HCT116 (cell line): Measurements from ENCODE around the gene FLNA. TPM values are rescaled to one million over a fixed set of nuclear protein-coding genes. Genes with fewer than 3 reads are reported as not detected.

Experiments
- ATAC-seq: fragments of 200-7000 bp; cut with Tn5 transposase; 2 replicates; pipeline ENCODE4 v1.9.1; 2020; ENCODE audit warnings: mild to moderate bottlenecking, moderate library complexity
- BruUV-seq: library from RNA; stranded (reverse); fragments of 400-500 nt; replicated peaks from 2 replicates; lab custom pipeline; 2021; lab: Mats Ljungman, UMichigan
- CTCF ChIA-PET: fragments of 300-600 bp; sonication (Branson Sonifier 250); formaldehyde crosslinking; loops from one replicate; lab custom pipeline; 2021; ENCODE audit warnings: antibody characterized with exemption; lab: Charles Lee
- POLR2A ChIA-PET: fragments of 300-600, 350-600 bp; sonication (Branson Sonifier 250); formaldehyde crosslinking; loops from one replicate; lab custom pipeline; 2021; ENCODE audit warnings: antibody characterized with exemption; lab: Charles Lee
- RAD21 ChIA-PET, 2 experiments: fragments of 300-600 bp; sonication (Branson Sonifier 250); formaldehyde crosslinking; loops; one replicate each; lab custom pipeline; 2023; ENCODE audit warnings: low total read pairs in 2 of 2; ENCODE audit not compliant: uncharacterized antibody in 2 of 2, unreplicated experiment in 2 of 2, low non-redundant PET in 1 of 2; lab: Charles Lee
- DNase-seq: peaks from one replicate; pipeline ENCODE4 v3.0.0-alpha.2; 2010; ENCODE audit warnings: low read depth, low spot score
- H2AFZ ChIP-seq: fragments of 200-600 bp; shearing (Covaris generic), sonication (generic); 2 replicates; pipeline ENCODE4 v1.6.1; 2017; ENCODE audit warnings: low read depth, mixed run types, mixed read lengths, antibody characterized with exemption, low read length; ENCODE audit not compliant: poor library complexity, severe bottlenecking
- H3K27ac ChIP-seq: 2 replicates; pipeline ENCODE4 v1.5.1; 2012; ENCODE audit warnings: low read depth, low read length
- H3K27me3 ChIP-seq: fragments of 200-600 bp; sonication (generic); 2 replicates; pipeline ENCODE4 v1.6.1; 2016; ENCODE audit warnings: mixed run types, low read length, mixed read lengths; ENCODE audit not compliant: insufficient read depth
- H3K36me3 ChIP-seq, 2 experiments: fragments of 200-500 bp in 1 of 2; fragments of 200-600 bp in 1 of 2; sonication (Bioruptor generic) in 1 of 2; sonication (generic) in 1 of 2; 2 replicates each; pipeline versions ENCODE4 v1.5.1 to v1.6.1; 2014 to 2016; ENCODE audit warnings: low read length in 2 of 2, inconsistent platforms in 1 of 2, mixed read lengths in 1 of 2, mixed run types in 1 of 2; ENCODE audit not compliant: insufficient read depth in 2 of 2, control insufficient read depth in 1 of 2
- H3K4me1 ChIP-seq, 2 experiments: fragments of 200-600 bp in 1 of 2; sonication (generic) in 1 of 2; 2 replicates each; pipeline versions ENCODE4 v1.5.1 to v1.6.1; 2012 to 2017; ENCODE audit warnings: low read length in 2 of 2, inconsistent platforms in 1 of 2, mild to moderate bottlenecking in 1 of 2, mixed read lengths in 1 of 2, mixed run types in 1 of 2, moderate library complexity in 1 of 2; ENCODE audit not compliant: insufficient read depth in 2 of 2, control insufficient read depth in 1 of 2
- H3K4me2 ChIP-seq: fragments of 200-600 bp; sonication (generic); 2 replicates; pipeline ENCODE4 v1.6.1; 2017; ENCODE audit warnings: mixed run types, low read length, mixed read lengths
- H3K4me3 ChIP-seq, 2 experiments: fragments of 200-600 bp in 1 of 2; sonication (generic) in 1 of 2; replicated peaks in 1 of 2; 2 replicates each; pipeline ENCODE4 v1.5.1; 2011 to 2016; ENCODE audit warnings: low read length in 2 of 2, control low read depth in 1 of 2, low read depth in 1 of 2, mild to moderate bottlenecking in 1 of 2, mixed read lengths in 1 of 2, mixed run types in 1 of 2
- H3K79me2 ChIP-seq: fragments of 200-600 bp; sonication (generic); 2 replicates; pipeline ENCODE4 v1.6.1; 2017; ENCODE audit warnings: mild to moderate bottlenecking, mixed run types, low read length, moderate library complexity, mixed read lengths; ENCODE audit not compliant: insufficient read depth
- H3K9ac ChIP-seq: fragments of 200-600 bp; sonication (generic); 2 replicates; pipeline ENCODE4 v1.6.1; 2016; ENCODE audit warnings: low read length, mixed read lengths
- H3K9me2 ChIP-seq: fragments of 200-600 bp; sonication (generic), shearing (Covaris generic); 2 replicates; pipeline ENCODE4 v1.6.1; 2017; ENCODE audit warnings: mixed run types, mild to moderate bottlenecking, moderate library complexity; ENCODE audit not compliant: insufficient read depth
- H3K9me3 ChIP-seq, 2 experiments: fragments of 200-500 bp in 1 of 2; fragments of 200-600 bp in 1 of 2; sonication (Bioruptor generic) in 1 of 2; sonication (generic) in 1 of 2; 2 replicates each; pipeline ENCODE4 v1.6.1; 2014 to 2017; ENCODE audit warnings: low read length in 2 of 2, mixed read lengths in 2 of 2, inconsistent platforms in 1 of 2, low read depth in 1 of 2, mild to moderate bottlenecking in 1 of 2, mixed run types in 1 of 2, moderate library complexity in 1 of 2; ENCODE audit not compliant: control insufficient read depth in 1 of 2, insufficient read depth in 1 of 2
- H4K20me1 ChIP-seq: fragments of 200-600 bp; sonication (generic), shearing (Covaris generic); 2 replicates; pipeline ENCODE4 v1.6.1; 2017; ENCODE audit warnings: mixed run types, mild to moderate bottlenecking, moderate library complexity; ENCODE audit not compliant: insufficient read depth
- EGR1 ChIP-seq: IDR thresholded peaks from 2 replicates; pipeline ENCODE4 v1.6.1; 2012; ENCODE audit warnings: low read depth
- ELF1 ChIP-seq: IDR thresholded peaks from 2 replicates; pipeline ENCODE4 v1.6.1; 2012; ENCODE audit warnings: low read depth, borderline replicate concordance
- EZH2 ChIP-seq: fragments of 200-600 bp; sonication (generic); IDR thresholded peaks from 2 replicates; pipeline ENCODE4 v1.6.1; 2017; ENCODE audit warnings: antibody characterized with exemption, mixed run types
- EZH2phosphoT487 ChIP-seq: fragments of 200-600 bp; IDR thresholded peaks from 2 replicates; pipeline ENCODE4 v1.6.1; 2018; ENCODE audit warnings: antibody characterized with exemption, borderline replicate concordance
- FOSL1 ChIP-seq: IDR thresholded peaks from 2 replicates; pipeline ENCODE4 v1.6.1; 2012; ENCODE audit warnings: low read depth
- MAX ChIP-seq: IDR thresholded peaks from 2 replicates; pipeline ENCODE4 v1.6.1; 2012
- POLR2AphosphoS5 ChIP-seq: IDR thresholded peaks from 2 replicates; pipeline ENCODE4 v1.6.1; 2011; ENCODE audit warnings: mild to moderate bottlenecking, low read depth, low read length, moderate library complexity
- RAD21 ChIP-seq: IDR thresholded peaks from 2 replicates; pipeline ENCODE4 v1.6.1; 2012; ENCODE audit warnings: low read depth, mild to moderate bottlenecking
- SIN3A ChIP-seq: IDR thresholded peaks from 2 replicates; pipeline ENCODE4 v1.6.1; 2012; ENCODE audit warnings: low read depth
- SP1 ChIP-seq: IDR thresholded peaks from 2 replicates; pipeline ENCODE4 v1.6.1; 2012; ENCODE audit warnings: low read depth
- TCF7L2 ChIP-seq: IDR thresholded peaks from 2 replicates; pipeline ENCODE4 v1.7.0; 2011; ENCODE audit warnings: borderline replicate concordance, inconsistent platforms; ENCODE audit not compliant: insufficient read depth, insufficient read length; ENCODE audit errors: extremely low read depth
- YY1 ChIP-seq: IDR thresholded peaks from 2 replicates; pipeline ENCODE4 v1.6.1; 2011; ENCODE audit warnings: low read length, low read depth, moderate library complexity, mild to moderate bottlenecking; ENCODE audit not compliant: insufficient replicate concordance; ENCODE audit errors: extremely low read depth
- ZBTB33 ChIP-seq: IDR thresholded peaks from 2 replicates; pipeline ENCODE4 v1.6.1; 2011; ENCODE audit warnings: mild to moderate bottlenecking, low read length, moderate library complexity; ENCODE audit not compliant: insufficient replicate concordance; ENCODE audit errors: extremely low read depth
- ZFX ChIP-seq: fragments of 450-650 bp; IDR thresholded peaks from 2 replicates; pipeline ENCODE4 v1.6.1; 2017
- ZNF274 ChIP-seq: fragments of 200-500 bp; sonication (Bioruptor generic); IDR thresholded peaks from 2 replicates; pipeline ENCODE4 v1.6.1; 2014; ENCODE audit warnings: mild to moderate bottlenecking, low read depth, low read length, inconsistent platforms
- intact Hi-C: fragments of 100-400 bp; cut with micrococcal nuclease; formaldehyde crosslinking; loops from 2 replicates; pipeline ENCODE4 v1.10.0; 2022
- total RNA-seq: library from RNA; stranded (reverse); gene quantifications from one replicate; pipeline ENCODE4 v1.2.1, GENCODE V29; 2021; ENCODE audit not compliant: unreplicated experiment
- TF ChIP-seq, protein P1 (sequence below): IDR thresholded peaks from 2 replicates; pipeline ENCODE4 v1.6.1; 2012
- TF ChIP-seq, protein P2 (sequence below), 3 experiments: fragments of 200-600 bp in 1 of 3; sonication (generic) in 1 of 3; IDR thresholded peaks in 2 of 3; conservative IDR thresholded peaks in 1 of 3; 2 replicates each; pipeline ENCODE4 v1.5.1; 2012 to 2017; ENCODE audit warnings: low read depth in 2 of 3, low read length in 2 of 3, antibody characterized with exemption in 1 of 3, borderline replicate concordance in 1 of 3, control low read depth in 1 of 3, mild to moderate bottlenecking in 1 of 3, mixed read lengths in 1 of 3, mixed run types in 1 of 3, moderate library complexity in 1 of 3; ENCODE audit not compliant: insufficient read depth in 1 of 3
- TF ChIP-seq, protein P3 (sequence below): IDR thresholded peaks from 2 replicates; pipeline ENCODE4 v1.6.1; 2012; ENCODE audit warnings: low read depth

Gene FLNA
- total RNA-seq, 1 experiment from 2014 or later = 546 TPM

GRCh38 chrX:154404625-154405192 lies 30.3 kb upstream of the FLNA start:
- DNase-seq (no peak), ATAC-seq (no peak)
- H3K4me2 ChIP-seq = no peak overlapping the region
- H3K27me3 ChIP-seq = no peaks in the 10 kb centered on the region
- H3K9me3 ChIP-seq = no peaks in the 10 kb centered on the region
- H3K4me3 ChIP-seq = no peak overlapping the region
- ChIA-PET CTCF (no interaction called here), POLR2A (no interaction called here), RAD21 (no interaction called here)
- H2AFZ ChIP-seq = no peak overlapping the region
- H3K9ac ChIP-seq = no peak overlapping the region
- peaks cover 2 to 26% of the 10 kb centered on the region in 2 experiments; a peak in 3 of 4 replicates for H3K4me1 ChIP-seq
- intact Hi-C loops = loop anchor here (5.0 kb wide), 1 partner anchor 73 kb away; the partner anchor contains the start of gene LAGE3
- H3K9me2 ChIP-seq = no peaks in the 10 kb centered on the region
- no TSS peak for BruUV-seq
- H3K36me3 ChIP-seq = peaks cover 0 to 13% of the 10 kb centered on the region in 2 experiments; a peak in 1 of 4 replicates
- no peak overlapping the region for H3K27ac ChIP-seq
- H3K79me2 ChIP-seq = peaks cover 3% of the 10 kb centered on the region; the same call in 1 of the 2 replicates
- TF ChIP-seq RAD21 (no peak), ZBTB33 (no peak), EGR1 (no peak), ZNF274 (no peak), EZH2phosphoT487 (no peak), MAX (no peak), ZFX (no peak), ELF1 (no peak), FOSL1 (no peak), SIN3A (no peak), SP1 (no peak), POLR2AphosphoS5 (no peak), EZH2 (no peak), YY1 (no peak), TCF7L2 (no peak)
- TF ChIP-seq, protein P1, sequence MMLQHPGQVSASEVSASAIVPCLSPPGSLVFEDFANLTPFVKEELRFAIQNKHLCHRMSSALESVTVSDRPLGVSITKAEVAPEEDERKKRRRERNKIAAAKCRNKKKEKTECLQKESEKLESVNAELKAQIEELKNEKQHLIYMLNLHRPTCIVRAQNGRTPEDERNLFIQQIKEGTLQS = no peak
- TF ChIP-seq, protein P2, sequence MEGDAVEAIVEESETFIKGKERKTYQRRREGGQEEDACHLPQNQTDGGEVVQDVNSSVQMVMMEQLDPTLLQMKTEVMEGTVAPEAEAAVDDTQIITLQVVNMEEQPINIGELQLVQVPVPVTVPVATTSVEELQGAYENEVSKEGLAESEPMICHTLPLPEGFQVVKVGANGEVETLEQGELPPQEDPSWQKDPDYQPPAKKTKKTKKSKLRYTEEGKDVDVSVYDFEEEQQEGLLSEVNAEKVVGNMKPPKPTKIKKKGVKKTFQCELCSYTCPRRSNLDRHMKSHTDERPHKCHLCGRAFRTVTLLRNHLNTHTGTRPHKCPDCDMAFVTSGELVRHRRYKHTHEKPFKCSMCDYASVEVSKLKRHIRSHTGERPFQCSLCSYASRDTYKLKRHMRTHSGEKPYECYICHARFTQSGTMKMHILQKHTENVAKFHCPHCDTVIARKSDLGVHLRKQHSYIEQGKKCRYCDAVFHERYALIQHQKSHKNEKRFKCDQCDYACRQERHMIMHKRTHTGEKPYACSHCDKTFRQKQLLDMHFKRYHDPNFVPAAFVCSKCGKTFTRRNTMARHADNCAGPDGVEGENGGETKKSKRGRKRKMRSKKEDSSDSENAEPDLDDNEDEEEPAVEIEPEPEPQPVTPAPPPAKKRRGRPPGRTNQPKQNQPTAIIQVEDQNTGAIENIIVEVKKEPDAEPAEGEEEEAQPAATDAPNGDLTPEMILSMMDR (IDR thresholded peaks at IDR 0.05 in 2 of 3, conservative IDR thresholded peaks at IDR 0.05 in 1 of 3; ENCODE audit: borderline replicate concordance in 1 of 3, insufficient read depth in 1 of 3, low read depth in 2 of 3, low read length in 2 of 3) = no peak
- TF ChIP-seq, protein P3, sequence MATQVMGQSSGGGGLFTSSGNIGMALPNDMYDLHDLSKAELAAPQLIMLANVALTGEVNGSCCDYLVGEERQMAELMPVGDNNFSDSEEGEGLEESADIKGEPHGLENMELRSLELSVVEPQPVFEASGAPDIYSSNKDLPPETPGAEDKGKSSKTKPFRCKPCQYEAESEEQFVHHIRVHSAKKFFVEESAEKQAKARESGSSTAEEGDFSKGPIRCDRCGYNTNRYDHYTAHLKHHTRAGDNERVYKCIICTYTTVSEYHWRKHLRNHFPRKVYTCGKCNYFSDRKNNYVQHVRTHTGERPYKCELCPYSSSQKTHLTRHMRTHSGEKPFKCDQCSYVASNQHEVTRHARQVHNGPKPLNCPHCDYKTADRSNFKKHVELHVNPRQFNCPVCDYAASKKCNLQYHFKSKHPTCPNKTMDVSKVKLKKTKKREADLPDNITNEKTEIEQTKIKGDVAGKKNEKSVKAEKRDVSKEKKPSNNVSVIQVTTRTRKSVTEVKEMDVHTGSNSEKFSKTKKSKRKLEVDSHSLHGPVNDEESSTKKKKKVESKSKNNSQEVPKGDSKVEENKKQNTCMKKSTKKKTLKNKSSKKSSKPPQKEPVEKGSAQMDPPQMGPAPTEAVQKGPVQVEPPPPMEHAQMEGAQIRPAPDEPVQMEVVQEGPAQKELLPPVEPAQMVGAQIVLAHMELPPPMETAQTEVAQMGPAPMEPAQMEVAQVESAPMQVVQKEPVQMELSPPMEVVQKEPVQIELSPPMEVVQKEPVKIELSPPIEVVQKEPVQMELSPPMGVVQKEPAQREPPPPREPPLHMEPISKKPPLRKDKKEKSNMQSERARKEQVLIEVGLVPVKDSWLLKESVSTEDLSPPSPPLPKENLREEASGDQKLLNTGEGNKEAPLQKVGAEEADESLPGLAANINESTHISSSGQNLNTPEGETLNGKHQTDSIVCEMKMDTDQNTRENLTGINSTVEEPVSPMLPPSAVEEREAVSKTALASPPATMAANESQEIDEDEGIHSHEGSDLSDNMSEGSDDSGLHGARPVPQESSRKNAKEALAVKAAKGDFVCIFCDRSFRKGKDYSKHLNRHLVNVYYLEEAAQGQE = no peak
- no peaks in the 10 kb centered on the region for H4K20me1 ChIP-seq
